H1 (cell line): Measurements from ENCODE around the gene MBD3. TPM values are rescaled to one million over a fixed set of nuclear protein-coding genes. Genes with fewer than 3 reads are reported as not detected.

Experiments used
- CTCF ChIA-PET: fragments of 300-600 bp; sonication (Branson Sonifier 250); formaldehyde crosslinking; loops from one replicate; lab custom pipeline; 2021; ENCODE audit not compliant: partially characterized antibody; lab: Charles Lee
- POLR2A ChIA-PET: fragments of 300-600 bp; sonication (Branson Sonifier 250); formaldehyde crosslinking; loops from one replicate; lab custom pipeline; 2021; ENCODE audit warnings: inconsistent platforms; ENCODE audit not compliant: partially characterized antibody; lab: Charles Lee
- DNase-seq, 2 experiments: peaks; one replicate each; pipeline versions ENCODE4 v3.0.0 to v3.0.0-alpha.2; 2010 to 2022; ENCODE audit warnings: low spot score in 2 of 2, low read depth in 1 of 2, mixed read lengths in 1 of 2
- FAIRE-seq: peaks from 2 replicates; lab custom pipeline; 2011; peaks lifted over from hg19 to GRCh38; lab: Jason Lieb, UNC
- H2AFZ ChIP-seq: 2 replicates; pipeline ENCODE4 v1.8.1; 2012; ENCODE audit warnings: low read length, inconsistent platforms
- H2AK5ac ChIP-seq: 2 replicates; pipeline ENCODE4 v1.6.1; 2013; ENCODE audit warnings: low read depth, low read length
- H2BK120ac ChIP-seq: replicated peaks from 2 replicates; pipeline ENCODE3; 2013; ENCODE audit warnings: low read depth, low read length, inconsistent platforms
- H2BK12ac ChIP-seq: 2 replicates; pipeline ENCODE4 v1.6.1; 2013; ENCODE audit warnings: low read depth, low read length
- H2BK15ac ChIP-seq: 2 replicates; pipeline ENCODE4 v1.6.1; 2013; ENCODE audit warnings: low read length
- H2BK20ac ChIP-seq: 2 replicates; pipeline ENCODE4 v1.6.1; 2013; ENCODE audit warnings: low read length
- H2BK5ac ChIP-seq: 2 replicates; pipeline ENCODE4 v1.6.1; 2013; ENCODE audit warnings: low read depth, low read length
- H3K14ac ChIP-seq: 2 replicates; pipeline ENCODE4 v1.6.1; 2013; ENCODE audit warnings: inconsistent platforms; ENCODE audit not compliant: insufficient read length
- H3K18ac ChIP-seq: 2 replicates; pipeline ENCODE4 v1.6.1; 2013; ENCODE audit warnings: low read length; ENCODE audit errors: extremely low read depth
- H3K23ac ChIP-seq: 2 replicates; pipeline ENCODE4 v1.6.1; 2013; ENCODE audit warnings: inconsistent platforms; ENCODE audit not compliant: insufficient read length
- H3K23me2 ChIP-seq: 2 replicates; pipeline ENCODE4 v1.6.1; 2013; ENCODE audit warnings: low read depth, low read length
- H3K27ac ChIP-seq: 2 replicates; pipeline ENCODE4 v1.6.1; 2011; ENCODE audit warnings: low read depth, low read length, inconsistent platforms
- H3K27me3 ChIP-seq, 4 experiments: replicated peaks in 1 of 4; 1 replicate in 1 of 4; 2 replicates in 3 of 4; pipeline versions ENCODE4 v1.6.1 to v1.8.1; 2011 to 2013; ENCODE audit warnings: low read length in 3 of 4, mild to moderate bottlenecking in 3 of 4, inconsistent platforms in 2 of 4, mixed read lengths in 2 of 4, moderate library complexity in 1 of 4; ENCODE audit not compliant: control insufficient read depth in 3 of 4, insufficient read depth in 3 of 4; ENCODE audit errors: extremely low read depth in 1 of 4
- H3K36me3 ChIP-seq, 4 experiments: 2 replicates each; pipeline versions ENCODE4 v1.6.1 to v1.8.1; 2011 to 2013; ENCODE audit warnings: mild to moderate bottlenecking in 4 of 4, low read length in 3 of 4, moderate library complexity in 2 of 4, control low read depth in 1 of 4, inconsistent platforms in 1 of 4; ENCODE audit not compliant: insufficient read depth in 4 of 4, control insufficient read depth in 2 of 4
- H3K4ac ChIP-seq: replicated peaks from 2 replicates; pipeline ENCODE3; 2013; ENCODE audit warnings: low read length, low read depth, mixed read lengths, inconsistent platforms; ENCODE audit not compliant: insufficient read length
- H3K4me1 ChIP-seq, 4 experiments: replicated peaks in 1 of 4; 1 replicate in 1 of 4; 2 replicates in 3 of 4; pipeline versions ENCODE4 v1.6.1 to v1.8.1; 2011 to 2013; ENCODE audit warnings: low read length in 3 of 4, inconsistent platforms in 2 of 4, mixed read lengths in 1 of 4; ENCODE audit not compliant: insufficient read depth in 4 of 4, control insufficient read depth in 3 of 4
- H3K4me2 ChIP-seq, 2 experiments: 2 replicates each; pipeline versions ENCODE4 v1.6.1 to v1.8.1; 2011 to 2013; ENCODE audit warnings: low read depth in 2 of 2, low read length in 2 of 2, control low read depth in 1 of 2, inconsistent platforms in 1 of 2, mild to moderate bottlenecking in 1 of 2; ENCODE audit not compliant: insufficient read depth in 1 of 2
- H3K4me3 ChIP-seq, 4 experiments: fragments of 200-600, 300-600 bp in 1 of 4; sonication (generic), shearing (Covaris generic), sonication (Bioruptor Twin) in 1 of 4; 2 replicates each; pipeline versions ENCODE4 v1.5.1 to v1.8.1; 2011 to 2016; ENCODE audit warnings: low read length in 4 of 4, low read depth in 3 of 4, control low read depth in 2 of 4, inconsistent platforms in 2 of 4, mild to moderate bottlenecking in 2 of 4, mixed read lengths in 1 of 4, moderate library complexity in 1 of 4; ENCODE audit not compliant: insufficient read depth in 2 of 4; ENCODE audit errors: extremely low read depth in 1 of 4
- H3K56ac ChIP-seq: replicated peaks from 2 replicates; pipeline ENCODE3; 2013; ENCODE audit warnings: low read depth, mild to moderate bottlenecking, mixed read lengths, low read length, inconsistent platforms; ENCODE audit not compliant: insufficient read length
- H3K79me1 ChIP-seq: 2 replicates; pipeline ENCODE4 v1.6.1; 2013; ENCODE audit warnings: low read depth, low read length, control low read depth
- H3K79me2 ChIP-seq, 2 experiments: 2 replicates each; pipeline versions ENCODE4 v1.6.1 to v1.8.1; 2012 to 2013; ENCODE audit warnings: low read length in 2 of 2, mild to moderate bottlenecking in 2 of 2, inconsistent platforms in 1 of 2; ENCODE audit not compliant: insufficient read depth in 2 of 2, control insufficient read depth in 1 of 2
- H3K9ac ChIP-seq, 4 experiments: replicated peaks in 1 of 4; 1 replicate in 1 of 4; 2 replicates in 3 of 4; pipeline versions ENCODE4 v1.6.1 to v1.8.1; 2011 to 2013; ENCODE audit warnings: low read depth in 3 of 4, low read length in 3 of 4, control low read depth in 2 of 4, mild to moderate bottlenecking in 2 of 4, moderate library complexity in 2 of 4, inconsistent platforms in 1 of 4; ENCODE audit errors: extremely low read depth in 1 of 4
- H3K9me3 ChIP-seq, 2 experiments: 2 replicates each; pipeline versions ENCODE4 v1.6.1 to v1.8.1; 2012 to 2013; ENCODE audit warnings: mild to moderate bottlenecking in 2 of 2, moderate library complexity in 2 of 2, control low read depth in 1 of 2, inconsistent platforms in 1 of 2, low read depth in 1 of 2, low read length in 1 of 2, mixed read lengths in 1 of 2; ENCODE audit not compliant: insufficient read depth in 2 of 2
- H4K20me1 ChIP-seq, 2 experiments: replicated peaks in 1 of 2; 2 replicates each; pipeline versions ENCODE3 to v1.8.1; 2011 to 2013; ENCODE audit warnings: inconsistent platforms in 2 of 2, low read length in 2 of 2, mild to moderate bottlenecking in 1 of 2; ENCODE audit not compliant: insufficient read depth in 2 of 2, control insufficient read depth in 1 of 2
- H4K5ac ChIP-seq: 2 replicates; pipeline ENCODE4 v1.6.1; 2013; ENCODE audit warnings: low read length, low read depth, mixed read lengths, inconsistent platforms; ENCODE audit not compliant: insufficient read length
- H4K8ac ChIP-seq: 2 replicates; pipeline ENCODE4 v1.8.0; 2013; ENCODE audit warnings: mild to moderate bottlenecking, moderate library complexity, low read length, inconsistent platforms; ENCODE audit not compliant: insufficient read depth; ENCODE audit errors: extremely low read depth
- H4K91ac ChIP-seq: replicated peaks from 2 replicates; pipeline ENCODE3; 2013; ENCODE audit warnings: low read length, mixed read lengths, inconsistent platforms; ENCODE audit not compliant: insufficient read length
- CHD1 ChIP-seq: IDR thresholded peaks from 2 replicates; pipeline ENCODE4 v1.6.1; 2012; ENCODE audit warnings: low read depth, low read length, improper control_type of control experiment
- FOSL1 ChIP-seq: IDR thresholded peaks from 2 replicates; pipeline ENCODE4 v1.6.1; 2011; ENCODE audit warnings: mild to moderate bottlenecking, low read depth, low read length, moderate library complexity; ENCODE audit not compliant: insufficient read depth
- GTF2F1 ChIP-seq: IDR thresholded peaks from 2 replicates; pipeline ENCODE4 v1.6.1; 2012; ENCODE audit warnings: low read depth, low read length, improper control_type of control experiment, borderline replicate concordance
- HDAC2 ChIP-seq, 2 experiments: fragments of 300-600 bp in 1 of 2; sonication (generic) in 1 of 2; IDR thresholded peaks; 2 replicates each; pipeline ENCODE4 v1.6.1; 2011 to 2012; ENCODE audit warnings: low read depth in 2 of 2, low read length in 2 of 2, mild to moderate bottlenecking in 2 of 2, moderate library complexity in 2 of 2, borderline replicate concordance in 1 of 2, inconsistent platforms in 1 of 2
- MAFK ChIP-seq: IDR thresholded peaks from 2 replicates; pipeline ENCODE4 v1.6.1; 2012; ENCODE audit warnings: low read depth, mild to moderate bottlenecking, improper control_type of control experiment, low read length
- PHF8 ChIP-seq: fragments of 200-600 bp; sonication (generic); conservative IDR thresholded peaks from 2 replicates; pipeline ENCODE4 v1.7.1; 2012; ENCODE audit warnings: low read depth, mild to moderate bottlenecking, inconsistent platforms, low read length, moderate library complexity
- POLR2A ChIP-seq, 2 experiments: IDR thresholded peaks; 1 replicate in 1 of 2; 2 replicates in 1 of 2; pipeline ENCODE4 v1.6.1; 2011; ENCODE audit warnings: low read depth in 2 of 2, low read length in 2 of 2, mild to moderate bottlenecking in 2 of 2; ENCODE audit errors: control extremely low read depth in 1 of 2
- SRF ChIP-seq: IDR thresholded peaks from 2 replicates; pipeline ENCODE4 v1.6.1; 2011; ENCODE audit warnings: mild to moderate bottlenecking, low read depth, low read length, moderate library complexity
- TEAD4 ChIP-seq: IDR thresholded peaks from 2 replicates; pipeline ENCODE4 v1.6.1; 2012; ENCODE audit warnings: low read depth, low read length, inconsistent platforms, mixed read lengths
- WGBS, 2 experiments: shearing (Covaris generic) in 1 of 2; methylation state at CpG; one replicate each; pipeline versions ENCODE4 v1.1.6 to v1.1.7; 2013 to 2015; ENCODE audit warnings: low lambda C conversion rate in 2 of 2, mixed read lengths in 2 of 2, inconsistent platforms in 1 of 2, low coverage in 1 of 2, missing lambda C conversion rate in 1 of 2; ENCODE audit not compliant: insufficient replicate concordance in 2 of 2, insufficient coverage in 1 of 2, insufficient read length in 1 of 2; ENCODE audit errors: extremely low coverage in 1 of 2, missing lambda C conversion rate in 1 of 2; 5-methylcytosine and 5-hydroxymethylcytosine counted together
- polyA plus RNA-seq, 7 experiments: library from polyadenylated mRNA; depleted of rRNA in 3 of 7; stranded (reverse) in 5 of 7; unstranded in 2 of 7; fragments of >200 nt in 5 of 7; fragments of 200-250 nt in 2 of 7; gene quantifications; 1 replicate in 5 of 7; 2 replicates in 1 of 7; 4 replicates in 1 of 7; pipeline versions ENCODE4 v1.2.1 to v1.2.3, GENCODE V29; 2011 to 2013; ENCODE audit warnings: missing spikeins in 2 of 7, mixed read lengths in 2 of 7
- total RNA-seq: library from RNA; stranded (reverse); fragmentation: NEBNext Ultra II Directional; extraction: Animal tissue kit (Norgen Biotek cat#: 25700); gene quantifications from 2 replicates; pipeline ENCODE4 v1.2.1, GENCODE V29; 2021

MBD3 gene
- total and polyA plus RNA-seq, 2 of the 8 experiments (the other 6 are each of a cell fraction or from before 2014, with no cell fraction given): 88.2 to 110 TPM

DNA sequence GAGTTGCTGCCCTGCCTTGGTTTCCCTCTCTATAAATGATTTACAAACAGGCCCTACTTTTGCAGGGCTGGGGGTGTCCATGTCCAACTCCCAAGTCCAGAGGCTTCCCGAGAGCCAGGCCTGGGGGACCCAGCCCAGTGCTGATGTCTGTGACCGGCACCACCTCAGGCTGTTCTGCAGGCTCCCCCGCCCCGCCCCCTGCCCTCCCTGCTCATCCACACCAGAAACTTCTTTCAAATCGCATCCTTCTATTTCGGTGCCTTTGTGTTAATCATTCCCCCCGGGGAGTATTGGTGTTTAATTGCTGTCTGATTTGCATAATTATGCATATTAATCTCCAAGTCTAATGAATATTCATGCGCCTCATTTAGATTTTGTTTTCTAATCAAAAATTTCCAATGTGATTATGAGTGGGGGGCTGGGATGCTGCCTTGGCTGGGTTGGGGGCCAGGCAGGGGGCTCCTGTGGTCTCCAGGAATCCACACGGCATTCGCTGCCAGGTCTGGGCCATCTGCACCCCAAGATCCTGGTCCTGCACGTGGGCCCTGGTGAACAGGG lies 40.7 kb upstream of the MBD3 start:
- H3K27ac ChIP-seq: no peak overlapping the region
- 0 out of 4 replicates have a peak, but pooled peaks cover 0 to 2% of the 10 kb centered on the region in 2 experiments for H3K9me3 ChIP-seq
- no peak overlapping the region for H2BK120ac ChIP-seq
- no peak overlapping the region for H3K23ac ChIP-seq
- FAIRE-seq (no peak), DNase-seq (no peak)
- H4K20me1 ChIP-seq: peaks cover 23 to 49% of the 10 kb centered on the region in 2 experiments
- peaks cover 11 to 58% (median 43%) of the 10 kb centered on the region in 4 experiments; a peak in 7 of 8 replicates for H3K36me3 ChIP-seq
- H4K8ac ChIP-seq: no peak overlapping the region
- H3K79me2 ChIP-seq: peaks cover 1 to 53% of the 10 kb centered on the region in 2 experiments; a peak in 3 of 4 replicates
- H3K27me3 ChIP-seq: no peaks in the 10 kb centered on the region
- H2BK5ac ChIP-seq: no peak overlapping the region
- H3K18ac ChIP-seq: no peak overlapping the region
- WGBS, 2 experiments: 87% methylated on average over 8 of the region's 11 CpGs; no CpG with 5 or more reads in 1 of the 2 experiments
- no peak overlapping the region for H2BK20ac ChIP-seq
- no peak overlapping the region for H3K14ac ChIP-seq
- no peaks in the 10 kb centered on the region for H3K4me1 ChIP-seq
- H3K56ac ChIP-seq: no peak overlapping the region
- no peak overlapping the region for H3K4me2 ChIP-seq
- no peak overlapping the region for H2AFZ ChIP-seq
- H3K23me2 ChIP-seq: no peaks in the 10 kb centered on the region
- H4K91ac ChIP-seq: no peak overlapping the region
- H2BK12ac ChIP-seq: no peak overlapping the region
- ChIA-PET CTCF (interaction anchor here (1.1 kb wide), 1 partner anchor 39 kb away, joined by 3 read pairs; no protein-coding TSS in a partner anchor), POLR2A (interaction anchor here (1.4 to 3.4 kb wide), 3 partner anchors 8 to 12 kb away, joined by 9 to 25 read pairs (median 13); no protein-coding TSS in a partner anchor)
- no peak overlapping the region for H2AK5ac ChIP-seq
- peaks cover 21% of the 10 kb centered on the region for H3K79me1 ChIP-seq
- H3K4ac ChIP-seq: no peak overlapping the region
- no peak overlapping the region for H2BK15ac ChIP-seq
- H4K5ac ChIP-seq: no peak overlapping the region
- TF ChIP-seq CHD1 (no peak), SRF (no peak), POLR2A (IDR thresholded peaks at IDR 0.05; ENCODE audit: control extremely low read depth in 1 of 2, low read depth in 2 of 2, low read length in 2 of 2) (no peak), MAFK (no peak), TEAD4 (no peak), HDAC2 (IDR thresholded peaks at IDR 0.05; ENCODE audit: borderline replicate concordance in 1 of 2, low read depth in 2 of 2, low read length in 2 of 2) (no peak), GTF2F1 (no peak), PHF8 (no peak), FOSL1 (no peak)
- H3K9ac ChIP-seq: no peak overlapping the region
- H3K4me3 ChIP-seq: no peak overlapping the region
